Neutrophil (primary cell): Measurements from ENCODE around the gene SLC9A4.

ENCODE experiments used
- H3K27ac ChIP-seq: fragments of 200-600 bp; sonication (generic); 2 replicates; pipeline ENCODE4 v1.5.1; 2016; ENCODE audit warnings: mild to moderate bottlenecking, moderate library complexity
- H3K27me3 ChIP-seq: fragments of 200-600 bp; sonication (generic); 2 replicates; pipeline ENCODE4 v1.6.0; 2016; ENCODE audit warnings: mild to moderate bottlenecking
- H3K36me3 ChIP-seq: fragments of 200-600 bp; sonication (generic); 2 replicates; pipeline ENCODE4 v1.5.1; 2017
- H3K4me1 ChIP-seq, 2 experiments: fragments of 200-600 bp in 1 of 2; sonication (generic) in 1 of 2; 1 replicate in 1 of 2; 2 replicates in 1 of 2; pipeline versions ENCODE4 v1.5.1 to v1.6.1; 2013 to 2016; ENCODE audit warnings: low read depth in 1 of 2, low read length in 1 of 2, mild to moderate bottlenecking in 1 of 2, moderate library complexity in 1 of 2; ENCODE audit not compliant: control insufficient read depth in 1 of 2, insufficient read depth in 1 of 2
- H3K4me3 ChIP-seq, 2 experiments: fragments of 200-600 bp in 1 of 2; sonication (generic) in 1 of 2; 1 replicate in 1 of 2; 2 replicates in 1 of 2; pipeline ENCODE4 v1.5.1; 2013 to 2016; ENCODE audit warnings: low read depth in 1 of 2, low read length in 1 of 2, mild to moderate bottlenecking in 1 of 2, moderate library complexity in 1 of 2
- H3K9me3 ChIP-seq: fragments of 200-600 bp; sonication (generic); 2 replicates; pipeline ENCODE4 v1.5.1; 2016
- TF ChIP-seq, protein P1 (sequence below): fragments of 200-600 bp; sonication (generic); IDR thresholded peaks from 2 replicates; pipeline ENCODE4 v1.5.1; 2016; ENCODE audit warnings: antibody characterized with exemption

The SLC9A4 gene

DNA sequence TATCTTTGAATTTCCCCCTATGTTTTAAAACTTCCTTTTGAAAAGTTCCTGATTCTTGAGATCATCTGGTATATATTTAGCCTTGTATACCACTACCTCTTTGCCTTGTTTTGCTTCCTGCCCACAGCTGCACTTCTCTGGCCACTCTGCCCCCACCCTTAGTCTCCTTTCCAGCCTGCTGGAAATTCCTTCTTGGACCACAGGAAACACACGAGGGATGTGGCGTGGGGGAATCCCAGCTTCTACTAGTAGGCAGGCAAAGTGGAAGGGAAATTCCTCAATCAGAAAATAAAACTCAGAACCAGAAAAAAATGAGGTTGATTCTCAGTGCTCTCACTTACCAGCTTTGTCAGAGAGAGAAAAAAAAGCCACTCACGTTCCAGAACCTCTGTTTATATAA is 36.7 kb upstream of the SLC9A4 start:
- Histone ChIP-seq H3K27ac (peak overlapping the region; percentile 78), H3K36me3 (peaks cover 8% of the 10 kb centered on the region), H3K4me1 (peaks cover 90 to 97% of the 10 kb centered on the region in 2 experiments), H3K9me3 (no peaks in the 10 kb centered on the region), H3K4me3 (peak overlapping the region in 1 of 2 experiments; percentile 26), H3K27me3 (no peaks in the 10 kb centered on the region)
- TF ChIP-seq, protein P1, sequence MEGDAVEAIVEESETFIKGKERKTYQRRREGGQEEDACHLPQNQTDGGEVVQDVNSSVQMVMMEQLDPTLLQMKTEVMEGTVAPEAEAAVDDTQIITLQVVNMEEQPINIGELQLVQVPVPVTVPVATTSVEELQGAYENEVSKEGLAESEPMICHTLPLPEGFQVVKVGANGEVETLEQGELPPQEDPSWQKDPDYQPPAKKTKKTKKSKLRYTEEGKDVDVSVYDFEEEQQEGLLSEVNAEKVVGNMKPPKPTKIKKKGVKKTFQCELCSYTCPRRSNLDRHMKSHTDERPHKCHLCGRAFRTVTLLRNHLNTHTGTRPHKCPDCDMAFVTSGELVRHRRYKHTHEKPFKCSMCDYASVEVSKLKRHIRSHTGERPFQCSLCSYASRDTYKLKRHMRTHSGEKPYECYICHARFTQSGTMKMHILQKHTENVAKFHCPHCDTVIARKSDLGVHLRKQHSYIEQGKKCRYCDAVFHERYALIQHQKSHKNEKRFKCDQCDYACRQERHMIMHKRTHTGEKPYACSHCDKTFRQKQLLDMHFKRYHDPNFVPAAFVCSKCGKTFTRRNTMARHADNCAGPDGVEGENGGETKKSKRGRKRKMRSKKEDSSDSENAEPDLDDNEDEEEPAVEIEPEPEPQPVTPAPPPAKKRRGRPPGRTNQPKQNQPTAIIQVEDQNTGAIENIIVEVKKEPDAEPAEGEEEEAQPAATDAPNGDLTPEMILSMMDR: no peak

GRCh38 chr2:102437122-102437521 is 35.9 kb upstream of the SLC9A4 start:
- Histone ChIP-seq H3K36me3 (peaks cover 10% of the 10 kb centered on the region), H3K27ac (peak overlapping the region; percentile 78)

DNA sequence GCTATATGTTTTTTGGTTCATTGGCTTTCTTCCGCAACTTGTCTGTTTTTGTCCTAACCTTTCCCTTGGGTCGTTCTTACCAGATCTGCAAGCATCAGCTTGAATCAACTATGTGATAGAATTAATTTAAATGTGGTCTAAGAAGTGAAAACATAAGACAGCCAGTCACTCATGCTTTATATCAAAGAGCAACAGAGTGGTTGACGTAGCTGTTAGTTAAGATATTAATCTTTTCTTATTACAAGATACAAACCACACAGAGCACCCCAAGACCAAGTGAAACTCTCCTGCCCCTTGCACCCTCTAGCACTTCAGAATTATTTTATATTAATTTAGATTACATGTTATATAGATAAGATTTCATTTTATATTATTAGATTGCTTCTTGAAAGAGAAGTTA is 34.9 kb upstream of the SLC9A4 start:
- TF ChIP-seq, protein P1: no peak
- H3K9me3 ChIP-seq: no peaks in the 10 kb centered on the region
- H3K27ac ChIP-seq: peak overlapping the region; percentile 78
- peak overlapping the region in 1 of 2 experiments; percentile 14 for H3K4me3 ChIP-seq
- peaks cover 91 to 97% of the 10 kb centered on the region in 2 experiments for H3K4me1 ChIP-seq
- no peaks in the 10 kb centered on the region for H3K27me3 ChIP-seq
- peaks cover 10% of the 10 kb centered on the region for H3K36me3 ChIP-seq

More at GRCh38 chr2:102437122-102437521, 35.9 kb upstream of the SLC9A4 start:
- Histone ChIP-seq H3K27me3 (no peaks in the 10 kb centered on the region), H3K9me3 (no peaks in the 10 kb centered on the region), H3K4me1 (peaks cover 91 to 97% of the 10 kb centered on the region in 2 experiments), H3K4me3 (no peak overlapping the region)
- TF ChIP-seq, protein P1: no peak

DNA sequence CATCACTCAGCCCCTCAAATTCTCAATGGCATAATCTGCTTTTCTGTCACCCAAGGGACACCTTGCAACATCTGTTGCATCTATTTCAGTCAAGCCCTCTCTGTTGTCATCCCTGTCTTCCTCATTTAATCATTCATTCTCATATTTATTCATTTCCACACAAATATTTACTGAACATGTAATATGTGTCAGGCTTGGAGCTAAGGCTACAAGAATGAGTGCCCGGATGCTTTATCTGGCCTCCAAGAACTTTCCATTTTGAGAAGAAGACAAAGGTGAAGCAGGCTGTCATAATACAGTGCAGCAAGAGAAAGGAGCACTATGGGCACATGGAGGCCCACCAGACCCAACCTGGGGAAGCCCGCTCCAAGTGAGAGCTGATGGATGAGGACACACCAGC is 34.4 kb upstream of the SLC9A4 start:
- H3K4me3 ChIP-seq: peak overlapping the region in 1 of 2 experiments; percentile 14
- H3K36me3 ChIP-seq: peaks cover 10% of the 10 kb centered on the region
- TF ChIP-seq, protein P1: no peak
- peak overlapping the region; percentile 78 for H3K27ac ChIP-seq
- no peaks in the 10 kb centered on the region for H3K27me3 ChIP-seq
- H3K9me3 ChIP-seq: no peaks in the 10 kb centered on the region
- H3K4me1 ChIP-seq: peaks cover 93 to 97% of the 10 kb centered on the region in 2 experiments

DNA sequence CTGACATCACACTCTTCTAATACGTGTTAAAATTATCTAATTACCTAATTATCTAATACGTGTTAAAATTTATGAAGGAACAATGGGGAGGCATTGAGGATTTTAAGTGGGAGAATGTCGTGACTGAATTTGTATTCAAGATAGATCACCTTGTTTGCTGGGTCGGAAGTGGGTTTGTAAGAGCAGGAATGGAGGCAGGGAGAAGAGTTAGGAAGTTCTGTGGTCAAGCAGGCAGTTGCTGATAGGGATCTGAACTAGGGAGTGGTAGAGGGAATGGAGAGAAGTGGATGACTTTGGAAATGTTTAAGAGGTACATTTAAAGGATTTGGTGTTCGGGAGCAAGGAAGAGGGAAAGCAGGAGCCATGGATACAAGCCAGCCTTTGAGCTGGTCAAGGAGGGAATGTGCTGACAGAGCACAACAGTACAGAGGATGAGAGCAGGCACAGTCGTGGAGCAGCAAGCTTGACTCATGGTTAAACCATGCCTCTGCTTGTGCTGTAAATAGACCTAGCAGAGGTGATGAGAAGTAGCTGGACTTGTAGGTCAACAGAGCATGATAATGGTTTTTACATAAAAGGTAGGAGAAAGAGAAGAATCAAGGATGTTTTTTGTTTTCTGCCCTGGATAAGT is 33.8 kb upstream of the SLC9A4 start:
- Histone ChIP-seq H3K36me3 (peaks cover 15% of the 10 kb centered on the region), H3K4me3 (peak overlapping the region in 1 of 2 experiments; percentile 14), H3K27ac (peak overlapping the region; percentile 78), H3K9me3 (no peaks in the 10 kb centered on the region), H3K4me1 (peaks cover 96 to 97% of the 10 kb centered on the region in 2 experiments), H3K27me3 (no peaks in the 10 kb centered on the region)
- TF ChIP-seq, protein P1: no peak
